Peyer's patch (tissue), 4 donors: Measurements from ENCODE around the gene CRHBP. TPM values are rescaled to one million over a fixed set of nuclear protein-coding genes. Genes with fewer than 3 reads are reported as not detected.
"Not testable (repeated sequence)": the region's sequence is repeated elsewhere in the genome, so short reads cannot be mapped to it uniquely, and the experiment has no call there.

Experiments used
- DNase-seq, 3 donors: peaks; one replicate each; pipeline ENCODE4 v3.0.0-alpha.2; 2017 to 2019
- H3K27ac ChIP-seq, 4 donors: fragments of 200-600 bp; sonication (generic); one replicate each; pipeline ENCODE4 v1.5.1; 2016 to 2019
- H3K27me3 ChIP-seq, 2 donors: fragments of 200-600 bp; sonication (generic); one replicate each; pipeline ENCODE4 v1.5.1; 2019
- H3K36me3 ChIP-seq, 3 donors: fragments of 200-600 bp; sonication (generic); one replicate each; pipeline ENCODE4 v1.5.1; 2016 to 2019
- H3K4me1 ChIP-seq, 4 donors: fragments of 200-600 bp; sonication (generic); one replicate each; pipeline ENCODE4 v1.5.1; 2016 to 2019
- H3K4me3 ChIP-seq, 4 donors: fragments of 200-600 bp; sonication (generic); 1 replicate in 3 of 4; 2 replicates in 1 of 4; pipeline ENCODE4 v1.5.1; 2016 to 2019; ENCODE audit warnings: mild to moderate bottlenecking in 1 of 4
- H3K9me3 ChIP-seq, 4 donors: fragments of 200-600 bp; sonication (generic); one replicate each; pipeline ENCODE4 v1.5.1; 2016 to 2019; ENCODE audit warnings: mild to moderate bottlenecking in 1 of 4
- CTCF ChIP-seq, 6 experiments: fragments of 450-650 bp in 4 of 6; fragments of 200-600 bp in 2 of 6; sonication (generic) in 1 of 6; IDR thresholded peaks; one replicate each; pipeline ENCODE4 v1.5.1; 2017 to 2019; ENCODE audit warnings: antibody characterized with exemption in 6 of 6, mild to moderate bottlenecking in 3 of 6, moderate library complexity in 1 of 6
- POLR2A ChIP-seq, 2 donors: fragments of 450-650 bp; IDR thresholded peaks; one replicate each; pipeline ENCODE4 v1.5.1; 2017; ENCODE audit warnings: antibody characterized with exemption in 2 of 2, mild to moderate bottlenecking in 2 of 2, moderate library complexity in 2 of 2
- total RNA-seq, 4 donors: library from RNA; depleted of rRNA; stranded (reverse); fragments of >200 nt; gene quantifications; one replicate each; pipeline ENCODE4 v1.1.0, GENCODE V29; 2016

CRHBP gene
- total RNA-seq, 4 donors from 2014 or later, result 3.9 to 8.3 TPM; not detected in 2

GRCh38 chr5:76982450-76982849 is 29.6 kb downstream of the CRHBP start:
- no peak overlapping the region for H3K4me3 ChIP-seq
- H3K27ac ChIP-seq, result no peak overlapping the region
- no peak for DNase-seq
- no peaks in the 10 kb centered on the region for H3K9me3 ChIP-seq
- no peaks in the 10 kb centered on the region for H3K27me3 ChIP-seq
- no peaks in the 10 kb centered on the region for H3K36me3 ChIP-seq
- TF ChIP-seq CTCF (IDR thresholded peaks at IDR 0.05) (no peak), POLR2A (IDR thresholded peaks at IDR 0.05) (no peak)
- H3K4me1 ChIP-seq, result no peaks in the 10 kb centered on the region

- no peak for DNase-seq
- no peak for TF ChIP-seq POLR2A (IDR thresholded peaks at IDR 0.05)
- TF ChIP-seq CTCF (IDR thresholded peaks at IDR 0.05), result no peak
- H3K9me3 ChIP-seq, result no peaks in the 10 kb centered on the region
- H3K27ac ChIP-seq, result no peak overlapping the region
- H3K36me3 ChIP-seq, result no peaks in the 10 kb centered on the region
- no peak overlapping the region for H3K4me3 ChIP-seq
- H3K4me1 ChIP-seq, result no peaks in the 10 kb centered on the region
- no peaks in the 10 kb centered on the region for H3K27me3 ChIP-seq
Observed at GRCh38 chr5:76983468-76983867, 30.6 kb downstream of the CRHBP start.

DNA sequence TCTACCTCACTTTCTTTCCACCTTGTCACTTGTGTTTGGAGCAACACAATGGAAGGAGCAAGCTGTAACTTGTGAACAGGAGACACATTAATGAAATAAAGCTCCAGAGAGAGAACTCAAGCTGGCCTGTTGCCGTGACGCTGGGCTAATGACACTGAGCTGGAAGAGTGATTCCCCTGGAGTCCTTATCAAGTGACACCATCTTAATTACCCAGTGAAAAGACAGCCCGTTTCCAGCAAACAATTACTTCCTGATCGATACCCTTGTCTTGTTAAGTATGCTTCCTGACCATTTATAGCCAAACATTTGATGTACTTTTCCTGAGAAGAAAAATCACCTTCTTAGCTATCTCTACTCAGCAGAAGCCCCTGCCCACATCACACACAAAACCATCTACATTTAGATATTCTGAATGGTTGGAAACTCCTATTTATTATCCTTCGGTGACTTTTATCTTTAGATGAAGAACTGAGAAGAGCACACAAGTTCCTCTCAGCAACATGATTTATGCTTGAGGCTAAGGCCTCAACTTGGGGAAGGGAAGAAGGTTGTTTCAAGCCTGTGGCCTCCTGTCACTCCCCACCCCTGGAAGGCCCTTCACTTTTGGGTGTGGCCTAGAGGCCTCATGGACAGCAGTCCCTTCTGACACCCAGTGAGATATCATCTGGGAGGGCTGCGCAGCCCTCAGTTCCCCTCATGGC is 34.1 kb downstream of the CRHBP start:
- H3K27ac ChIP-seq, result no peak overlapping the region
- no peak overlapping the region for H3K4me3 ChIP-seq
- no peaks in the 10 kb centered on the region for H3K36me3 ChIP-seq
- no peaks in the 10 kb centered on the region for H3K27me3 ChIP-seq
- H3K4me1 ChIP-seq, result no peaks in the 10 kb centered on the region
- DNase-seq, result no peak
- no peak for TF ChIP-seq CTCF (IDR thresholded peaks at IDR 0.05)
- TF ChIP-seq POLR2A (IDR thresholded peaks at IDR 0.05), result no peak
- no peaks in the 10 kb centered on the region for H3K9me3 ChIP-seq

- H3K4me1 ChIP-seq, result no peaks in the 10 kb centered on the region
- H3K27ac ChIP-seq, result no peak overlapping the region
- no peak for TF ChIP-seq POLR2A (IDR thresholded peaks at IDR 0.05)
- TF ChIP-seq CTCF (IDR thresholded peaks at IDR 0.05), result no peak
- no peaks in the 10 kb centered on the region for H3K36me3 ChIP-seq
- H3K4me3 ChIP-seq, result no peak overlapping the region
- no peaks in the 10 kb centered on the region for H3K9me3 ChIP-seq
- no peak for DNase-seq
- no peaks in the 10 kb centered on the region for H3K27me3 ChIP-seq
Observed at GRCh38 chr5:76990899-76991459, 38.1 kb downstream of the CRHBP start.

DNA sequence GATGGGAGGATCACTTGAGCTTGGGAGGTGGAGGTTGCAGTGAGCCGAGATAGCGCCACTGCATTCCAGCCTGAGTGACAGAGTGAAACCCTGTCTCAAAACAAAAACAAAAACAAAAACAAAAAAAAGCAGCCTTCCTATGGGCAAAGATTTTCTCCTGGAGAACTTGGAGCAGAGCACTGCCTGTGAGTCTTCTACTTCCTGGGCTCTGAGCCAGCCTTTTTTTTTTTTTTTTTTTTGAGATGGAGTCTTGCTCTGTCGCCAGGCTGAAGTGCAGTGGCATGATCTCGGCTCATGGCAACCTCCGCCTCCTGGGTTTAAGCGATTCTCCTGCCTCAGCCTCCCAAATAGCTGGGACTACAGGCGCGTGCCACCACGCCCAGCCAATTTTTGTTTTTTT is 40.6 kb downstream of the CRHBP start:
- H3K36me3 ChIP-seq, H3K9me3 ChIP-seq, H3K27ac ChIP-seq, H3K27me3 ChIP-seq, H3K4me1 ChIP-seq, DNase-seq, H3K4me3 ChIP-seq: not testable (repeated sequence)

DNA sequence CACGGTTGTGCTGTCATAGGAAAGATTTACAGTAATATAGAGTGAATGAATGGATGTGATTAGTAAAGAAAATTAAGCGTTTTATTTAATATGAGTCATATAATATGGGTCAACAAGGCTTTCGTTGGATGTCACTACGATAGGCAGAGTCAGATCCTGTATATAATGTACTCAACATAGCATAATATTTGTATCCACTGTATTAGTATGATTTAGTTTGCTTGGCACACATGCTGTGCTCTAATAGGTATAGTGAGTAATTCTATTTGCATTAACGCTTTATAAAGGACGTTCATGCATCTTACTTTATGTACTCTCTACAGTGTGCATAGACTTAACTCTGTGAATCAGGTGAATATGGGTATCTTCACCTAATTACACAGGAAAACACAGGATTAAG is 41.5 kb downstream of the CRHBP start:
- H3K9me3 ChIP-seq, result no peaks in the 10 kb centered on the region
- TF ChIP-seq POLR2A (IDR thresholded peaks at IDR 0.05) (no peak), CTCF (IDR thresholded peaks at IDR 0.05) (no peak)

GRCh38 chr5:76998251-76998650 is 45.4 kb downstream of the CRHBP start:
- not testable (repeated sequence) for H3K9me3 ChIP-seq, H3K27ac ChIP-seq, H3K4me3 ChIP-seq, DNase-seq, H3K36me3 ChIP-seq, H3K27me3 ChIP-seq, H3K4me1 ChIP-seq

More for the DNA sequence above, 41.5 kb downstream of the CRHBP start:
- Histone ChIP-seq H3K27me3 (no peaks in the 10 kb centered on the region), H3K36me3 (no peaks in the 10 kb centered on the region), H3K4me1 (no peaks in the 10 kb centered on the region), H3K27ac (no peak overlapping the region), H3K4me3 (no peak overlapping the region)
- no peak for DNase-seq
